K562 (cell line): ENCODE results near the gene MIX23. TPM values are rescaled to one million over a fixed set of nuclear protein-coding genes. Genes with fewer than 3 reads are reported as not detected.
"Not testable (repeated sequence)": the region's sequence is repeated elsewhere in the genome, so short reads cannot be mapped to it uniquely, and the experiment has no call there.

Source experiments
- ATAC-seq: fragments of 200-7000 bp; cut with Tn5 transposase; 3 replicates; pipeline ENCODE4 v1.9.1; 2020; ENCODE audit warnings: moderate library complexity
- BruUV-seq: library from RNA; stranded (reverse); fragments of 400-500 nt; replicated peaks from 2 replicates; lab custom pipeline; 2021; lab: Mats Ljungman, UMichigan
- CTCF ChIA-PET: fragments of 300-600 bp; formaldehyde crosslinking; extraction: SDS; loops from one replicate; lab custom pipeline; 2021; ENCODE audit warnings: low intra/inter-chr PET ratio; lab: Yijun Ruan, JAX
- POLR2A ChIA-PET: fragments of 300-600, 350-650 bp; sonication (Branson Sonifier 250); formaldehyde crosslinking; extraction: SDS; loops from one replicate; lab custom pipeline; 2021; ENCODE audit warnings: antibody characterized with exemption, inconsistent platforms; lab: Yijun Ruan, JAX
- DNase-seq, 4 experiments: peaks; one replicate each; pipeline versions ENCODE4 v3.0.0 to v3.0.0-alpha.2; 2011 to 2018; ENCODE audit warnings: low spot score in 3 of 4, mixed read lengths in 3 of 4; ENCODE audit errors: extremely low read depth in 1 of 4
- FAIRE-seq: peaks from 2 replicates; lab custom pipeline; 2011; peaks lifted over from hg19 to GRCh38; lab: Jason Lieb, UNC
- H2AFZ ChIP-seq: 2 replicates; pipeline ENCODE4 v1.6.0; 2011; ENCODE audit warnings: low read depth, low read length, control low read depth, inconsistent platforms
- H3K27ac ChIP-seq: fragments of 200-600 bp; 3 replicates; pipeline ENCODE4 v1.8.0; 2011; ENCODE audit warnings: low read depth, mild to moderate bottlenecking, control low read depth, inconsistent platforms, low read length, moderate library complexity, mixed read lengths; ENCODE audit errors: extremely low read depth
- H3K27me3 ChIP-seq, 2 experiments: fragments of 300-600 bp in 1 of 2; 2 replicates in 1 of 2; 3 replicates in 1 of 2; pipeline versions ENCODE4 v1.6.0 to v1.8.0; 2011; ENCODE audit warnings: inconsistent platforms in 2 of 2, low read length in 2 of 2, mild to moderate bottlenecking in 1 of 2, mixed read lengths in 1 of 2, moderate library complexity in 1 of 2; ENCODE audit not compliant: control insufficient read depth in 2 of 2, insufficient read depth in 2 of 2
- H3K36me3 ChIP-seq: fragments of 300-600 bp; 3 replicates; pipeline ENCODE4 v1.8.0; 2011; ENCODE audit warnings: mild to moderate bottlenecking, low read length, inconsistent platforms; ENCODE audit not compliant: control insufficient read depth, insufficient read depth
- H3K4me1 ChIP-seq, 2 experiments: fragments of 200-600 bp in 1 of 2; replicated peaks in 1 of 2; 2 replicates in 1 of 2; 3 replicates in 1 of 2; pipeline versions ENCODE4 v1.5.1 to v1.8.0; 2011; ENCODE audit warnings: inconsistent platforms in 2 of 2, low read length in 2 of 2, mild to moderate bottlenecking in 1 of 2, mixed read lengths in 1 of 2, moderate library complexity in 1 of 2; ENCODE audit not compliant: control insufficient read depth in 2 of 2, insufficient read depth in 2 of 2
- H3K4me2 ChIP-seq: 2 replicates; pipeline ENCODE4 v1.6.1; 2011; ENCODE audit warnings: low read length, control low read depth, inconsistent platforms, mixed read lengths; ENCODE audit not compliant: insufficient read depth
- H3K4me3 ChIP-seq: fragments of 200-600 bp; sonication (generic), shearing (Covaris generic); 2 replicates; pipeline ENCODE4 v1.5.1; 2016; ENCODE audit warnings: control low read depth, inconsistent platforms
- H3K79me2 ChIP-seq: fragments of 200-600 bp; 3 replicates; pipeline ENCODE4 v1.8.0; 2011; ENCODE audit warnings: low read length, inconsistent platforms; ENCODE audit not compliant: control insufficient read depth, insufficient read depth
- H3K9ac ChIP-seq, 2 experiments: 2 replicates each; pipeline versions ENCODE4 v1.6.0 to v1.6.1; 2011; ENCODE audit warnings: low read depth in 2 of 2, low read length in 2 of 2, control low read depth in 1 of 2, inconsistent platforms in 1 of 2, mild to moderate bottlenecking in 1 of 2, mixed read lengths in 1 of 2; ENCODE audit not compliant: insufficient read depth in 1 of 2
- H3K9me1 ChIP-seq: one replicate; pipeline ENCODE4 v1.6.0; 2011; ENCODE audit warnings: inconsistent platforms, mild to moderate bottlenecking, low read length, moderate library complexity; ENCODE audit not compliant: control insufficient read depth, insufficient read depth
- H3K9me3 ChIP-seq: replicated peaks from 2 replicates; pipeline ENCODE4 v1.5.1; 2011; ENCODE audit warnings: low read depth, low read length, inconsistent platforms; ENCODE audit not compliant: control insufficient read depth, insufficient read depth
- H4K20me1 ChIP-seq: replicated peaks from 2 replicates; pipeline ENCODE4 v1.6.1; 2011; ENCODE audit warnings: low read length, inconsistent platforms, mixed read lengths; ENCODE audit not compliant: control insufficient read depth, insufficient read depth
- ARHGAP35 ChIP-seq: fragments of 450-650 bp; IDR thresholded peaks from 2 replicates; pipeline ENCODE4 v1.6.1; 2018; ENCODE audit not compliant: partially characterized antibody
- BHLHE40 ChIP-seq: IDR thresholded peaks from 2 replicates; pipeline ENCODE4 v1.6.1; 2011; ENCODE audit warnings: low read length, improper control_type of control experiment
- CEBPG ChIP-seq, 3 experiments: fragments of 200-800 bp in 1 of 3; sonication (Bioruptor generic) in 1 of 3; sonication (generic) in 1 of 3; formaldehyde crosslinking in 1 of 3; IDR thresholded peaks in 2 of 3; conservative IDR thresholded peaks in 1 of 3; 2 replicates each; pipeline versions ENCODE4 v1.6.1 to v1.8.0; 2016 to 2022; ENCODE audit warnings: missing compliant biosample characterization in 2 of 3, missing genetic modification characterization in 2 of 3, mild to moderate bottlenecking in 1 of 3, missing genetic modification reagents in 1 of 3
- DPF2 ChIP-seq: fragments of 450-650 bp; IDR thresholded peaks from 2 replicates; pipeline ENCODE4 v1.6.1; 2016
- EP300 ChIP-seq: IDR thresholded peaks from 2 replicates; pipeline ENCODE4 v1.6.1; 2012; ENCODE audit warnings: low read length, improper control_type of control experiment
- FOXA3 ChIP-seq, 2 experiments: fragments of 450-650 bp in 1 of 2; sonication (generic) in 1 of 2; formaldehyde crosslinking; IDR thresholded peaks in 1 of 2; conservative IDR thresholded peaks in 1 of 2; 2 replicates each; pipeline versions ENCODE4 v1.4.0 to v1.8.0; 2020 to 2022; ENCODE audit warnings: mild to moderate bottlenecking in 2 of 2, missing genetic modification reagents in 1 of 2
- JUN ChIP-seq, 2 experiments: sonication (generic) in 1 of 2; formaldehyde crosslinking in 1 of 2; IDR thresholded peaks; 2 replicates each; pipeline versions ENCODE4 v1.6.1 to v1.8.0; 2012 to 2022; ENCODE audit warnings: borderline replicate concordance in 2 of 2, mild to moderate bottlenecking in 2 of 2, improper control_type of control experiment in 1 of 2, low read depth in 1 of 2, low read length in 1 of 2, missing genetic modification reagents in 1 of 2
- JUND ChIP-seq, 2 experiments: IDR thresholded peaks; 2 replicates in 1 of 2; 3 replicates in 1 of 2; pipeline ENCODE4 v1.6.1; 2011; ENCODE audit warnings: borderline replicate concordance in 2 of 2, low read depth in 2 of 2, low read length in 2 of 2, improper control_type of control experiment in 1 of 2, missing biosample characterization in 1 of 2, missing genetic modification characterization in 1 of 2, missing genetic modification reagents in 1 of 2
- MTA2 ChIP-seq: fragments of 450-650 bp; IDR thresholded peaks from 2 replicates; pipeline ENCODE4 v1.6.1; 2016; ENCODE audit warnings: low read depth
- NR2C2 ChIP-seq, 2 experiments: fragments of 200-800 bp in 1 of 2; sonication (Bioruptor generic) in 1 of 2; sonication (generic) in 1 of 2; formaldehyde crosslinking in 1 of 2; IDR thresholded peaks; 2 replicates each; pipeline versions ENCODE4 v1.6.1 to v1.8.0; 2016 to 2022; ENCODE audit warnings: mild to moderate bottlenecking in 1 of 2, missing compliant biosample characterization in 1 of 2, missing genetic modification characterization in 1 of 2, missing genetic modification reagents in 1 of 2
- PHF8 ChIP-seq: fragments of 200-600 bp; sonication (generic); IDR thresholded peaks from 2 replicates; pipeline ENCODE4 v1.6.1; 2012; ENCODE audit warnings: mixed run types, mild to moderate bottlenecking, inconsistent platforms, low read length, moderate library complexity, borderline replicate concordance
- SMARCA4 ChIP-seq: fragments of 450-650 bp; IDR thresholded peaks from 2 replicates; pipeline ENCODE4 v1.6.1; 2016
- TAL1 ChIP-seq: fragments of 450-650 bp; IDR thresholded peaks from 2 replicates; pipeline ENCODE4 v1.6.1; 2016; ENCODE audit warnings: mild to moderate bottlenecking
- WGBS: fragments of 100-300 bp; shearing (Covaris generic); methylation state at CpG from one replicate; pipeline ENCODE4 v1.1.6; 2016; ENCODE audit warnings: low coverage, mixed read lengths; ENCODE audit not compliant: insufficient coverage; ENCODE audit errors: missing lambda C conversion rate; 5-methylcytosine and 5-hydroxymethylcytosine counted together
- in situ Hi-C: fragments of 300-500 bp; cut with MboI; formaldehyde crosslinking; loops from 4 replicates; pipeline ENCODE4 v1.15.0; 2018; ENCODE audit warnings: inconsistent platforms, mixed read lengths
- intact Hi-C: fragments of 100-400 bp; cut with micrococcal nuclease; formaldehyde crosslinking; loops from 2 replicates; pipeline ENCODE4 v1.14.2; 2022
- polyA plus RNA-seq, 8 experiments: library from polyadenylated mRNA; depleted of rRNA in 4 of 8; stranded (reverse) in 5 of 8; unstranded in 3 of 8; fragments of >200 nt; fragmentation: Nextera tagmentation in 2 of 8; fragmentation: Illumina TruSeq in 1 of 8; extraction: Ambion mirVana in 2 of 8; extraction: Trizol in 1 of 8; gene quantifications; 2 replicates each; pipeline versions ENCODE4 v1.2.1 to v1.2.3, GENCODE V29; 2011 to 2014; ENCODE audit warnings: inconsistent platforms in 1 of 8, missing spikeins in 1 of 8
- total RNA-seq, 7 experiments: library from RNA; depleted of rRNA in 6 of 7; stranded (reverse); fragments of >200 nt in 6 of 7; fragmentation: Illumina TruSeq in 2 of 7; extraction: Trizol in 2 of 7; gene quantifications; 2 replicates each; pipeline versions ENCODE4 v1.2.1 to v1.2.3, GENCODE V29; 2011 to 2021; ENCODE audit warnings: low replicate concordance in 1 of 7
- TF ChIP-seq, protein P1 (sequence below): fragments of 250-450 bp; sonication (Bioruptor Pico); IDR thresholded peaks from 2 replicates; pipeline ENCODE4 v1.5.0; 2021
- TF ChIP-seq, protein P2 (sequence below), 2 experiments: IDR thresholded peaks; 2 replicates each; pipeline ENCODE4 v1.6.1; 2011; ENCODE audit warnings: borderline replicate concordance in 1 of 2, control low read depth in 1 of 2, low read depth in 1 of 2, low read length in 1 of 2, mild to moderate bottlenecking in 1 of 2, mixed read lengths in 1 of 2, moderate library complexity in 1 of 2; ENCODE audit not compliant: insufficient read depth in 1 of 2, insufficient read length in 1 of 2, poor library complexity in 1 of 2, severe bottlenecking in 1 of 2; ENCODE audit errors: extremely low read depth in 1 of 2

The MIX23 gene
- total and polyA plus RNA-seq, 9 of the 15 experiments (the other 6 are each of a cell fraction or from before 2014, with no cell fraction given) = 45.5 to 185 (median 106) TPM

- TF ChIP-seq, protein P1, sequence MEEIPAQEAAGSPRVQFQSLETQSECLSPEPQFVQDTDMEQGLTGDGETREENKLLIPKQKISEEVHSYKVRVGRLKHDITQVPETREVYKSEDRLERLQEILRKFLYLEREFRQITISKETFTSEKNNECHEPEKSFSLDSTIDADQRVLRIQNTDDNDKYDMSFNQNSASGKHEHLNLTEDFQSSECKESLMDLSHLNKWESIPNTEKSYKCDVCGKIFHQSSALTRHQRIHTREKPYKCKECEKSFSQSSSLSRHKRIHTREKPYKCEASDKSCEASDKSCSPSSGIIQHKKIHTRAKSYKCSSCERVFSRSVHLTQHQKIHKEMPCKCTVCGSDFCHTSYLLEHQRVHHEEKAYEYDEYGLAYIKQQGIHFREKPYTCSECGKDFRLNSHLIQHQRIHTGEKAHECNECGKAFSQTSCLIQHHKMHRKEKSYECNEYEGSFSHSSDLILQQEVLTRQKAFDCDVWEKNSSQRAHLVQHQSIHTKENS = no peak
- TF ChIP-seq ARHGAP35 = no peak
- TF ChIP-seq BHLHE40 = no peak
- no peak for TF ChIP-seq PHF8
- TF ChIP-seq, protein P2, sequence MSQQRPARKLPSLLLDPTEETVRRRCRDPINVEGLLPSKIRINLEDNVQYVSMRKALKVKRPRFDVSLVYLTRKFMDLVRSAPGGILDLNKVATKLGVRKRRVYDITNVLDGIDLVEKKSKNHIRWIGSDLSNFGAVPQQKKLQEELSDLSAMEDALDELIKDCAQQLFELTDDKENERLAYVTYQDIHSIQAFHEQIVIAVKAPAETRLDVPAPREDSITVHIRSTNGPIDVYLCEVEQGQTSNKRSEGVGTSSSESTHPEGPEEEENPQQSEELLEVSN (IDR thresholded peaks at IDR 0.05; ENCODE audit: borderline replicate concordance in 1 of 2, extremely low read depth in 1 of 2, insufficient read depth in 1 of 2, insufficient read length in 1 of 2, low read depth in 1 of 2, low read length in 1 of 2, poor library complexity in 1 of 2, severe bottlenecking in 1 of 2) = no peak
These were observed 16.7 kb downstream of the MIX23 start (continued) for GRCh38 chr3:122366379-122366749.

DNA sequence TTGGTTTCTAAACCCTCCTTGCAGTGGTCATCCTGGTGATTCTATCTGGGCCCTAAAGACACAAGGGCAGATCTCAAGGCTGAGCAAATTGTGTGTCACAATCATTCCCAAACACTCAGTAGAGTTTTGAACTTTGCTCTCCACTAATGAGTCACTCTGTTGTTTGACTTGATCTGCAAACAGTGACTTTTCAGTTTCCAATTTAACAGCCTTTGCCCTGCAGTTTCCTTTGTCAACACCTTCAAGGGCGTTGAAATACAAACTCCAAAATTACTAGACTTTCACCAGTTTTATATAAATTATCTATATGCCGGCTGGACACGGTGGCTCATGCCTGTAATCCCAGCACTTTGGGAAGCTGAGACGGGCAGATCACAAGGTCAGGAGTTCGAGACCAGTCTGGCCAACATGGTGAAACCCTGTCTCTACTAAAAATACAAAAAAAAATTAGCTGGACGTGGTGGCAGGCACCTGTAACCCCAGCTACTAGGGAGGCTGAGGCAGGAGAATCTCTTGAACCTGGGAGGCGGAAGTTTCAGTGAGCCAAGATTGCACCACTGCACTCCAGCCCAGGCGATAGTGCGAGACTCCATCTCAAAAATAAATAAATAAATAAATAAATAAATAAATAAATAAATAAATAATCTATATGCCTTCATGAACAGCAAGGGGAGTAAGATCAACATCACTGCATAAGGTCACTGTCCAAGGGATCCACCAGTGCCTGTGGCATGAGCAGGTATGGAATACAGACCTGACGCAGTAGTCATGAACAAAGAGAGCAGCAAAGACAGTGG, 17.3 kb downstream of the MIX23 start:
- BruUV-seq; CTCF ChIA-PET; H3K4me3 ChIP-seq; H3K4me2 ChIP-seq; H3K9me1 ChIP-seq; in situ Hi-C loops; FAIRE-seq; H3K27me3 ChIP-seq; H2AFZ ChIP-seq; H3K9ac ChIP-seq; H4K20me1 ChIP-seq; H3K79me2 ChIP-seq; intact Hi-C loops; H3K4me1 ChIP-seq; POLR2A ChIA-PET; H3K9me3 ChIP-seq; TF ChIP-seq NR2C2 (CRISPR knock-in tag; IDR thresholded peaks at IDR 0.05); CEBPG (CRISPR knock-in tag; IDR thresholded peaks at IDR 0.05); JUN (CRISPR knock-in tag; IDR thresholded peaks at IDR 0.05; ENCODE audit: borderline replicate concordance): not testable (repeated sequence)
- Histone ChIP-seq H3K27ac (peak overlapping the region; percentile 41; the same call in 2 of the 3 replicates), H3K36me3 (peaks cover 84% of the 10 kb centered on the region)
- 81% methylated on average over 7 of the region's 10 CpGs for WGBS
- DNase-seq (peak in 3 of 4 experiments; percentile 9 to 31 (median 10)), ATAC-seq (peak; percentile 38; the same call in 1 of the 3 replicates)
- TF ChIP-seq TAL1 (peak; percentile 48; the same call in 1 of the 2 replicates), NR2C2 (tag; IDR thresholded peaks at IDR 0.05) (peak; percentile 69), CEBPG (tag; conservative IDR thresholded peaks at IDR 0.05 in 1 of 2, IDR thresholded peaks at IDR 0.05 in 1 of 2) (0 out of 4 replicates have a peak, but pooled peaks of 1 of the 2 experiments have one; percentile 37), JUN (IDR thresholded peaks at IDR 0.05; ENCODE audit: borderline replicate concordance, low read depth, low read length) (0 out of 2 replicates have a peak, but pooled peaks have one; percentile 21), MTA2 (peak; percentile 18; the same call in 1 of the 2 replicates), SMARCA4 (peak; percentile 71), FOXA3 (CRISPR knock-in tag; conservative IDR thresholded peaks at IDR 0.05 in 1 of 2, IDR thresholded peaks at IDR 0.05 in 1 of 2) (peak; percentile 62 to 75), DPF2 (0 out of 2 replicates have a peak, but pooled peaks have one; percentile 53), EP300 (peak; percentile 32; the same call in 1 of the 2 replicates), JUND (IDR thresholded peaks at IDR 0.05; ENCODE audit: borderline replicate concordance, low read depth, low read length) (peak; percentile 81), JUND (tag; IDR thresholded peaks at IDR 0.05; ENCODE audit: borderline replicate concordance, low read depth, low read length) (peak; percentile 71; the same call in 2 of the 3 replicates)
